Gastroesophageal sphincter (tissue), 3 donors: Measurements from ENCODE around the gene OCA2.

Experiments used
- CTCF ChIP-seq, 4 experiments: fragments of 200-600 bp in 2 of 4; fragments of 450-650 bp in 2 of 4; sonication (generic) in 1 of 4; IDR thresholded peaks; one replicate each; pipeline ENCODE4 v1.5.1; 2017 to 2019; ENCODE audit warnings: antibody characterized with exemption in 4 of 4, mild to moderate bottlenecking in 2 of 4, moderate library complexity in 2 of 4
- POLR2A ChIP-seq, 2 donors: fragments of 450-650 bp; IDR thresholded peaks; one replicate each; pipeline ENCODE4 v1.6.1; 2017; ENCODE audit warnings: antibody characterized with exemption in 2 of 2, mild to moderate bottlenecking in 2 of 2, moderate library complexity in 1 of 2

- TF ChIP-seq CTCF (IDR thresholded peaks at IDR 0.05) = no peak
- TF ChIP-seq POLR2A (IDR thresholded peaks at IDR 0.05) = no peak
Observed at GRCh38 chr15:28001641-28002040, 97.5 kb downstream of the OCA2 start.
